ENCODE measurements around the gene EXT2.
A peak's percentile ranks its signal among the peaks of the same experiment; 100 is the strongest.

GRCh38 chr11:44133335-44133946 is 38.0 kb downstream of the EXT2 start:
- TF ChIP-seq CTCF (conservative IDR thresholded peaks at IDR 0.05; ENCODE audit: low read depth in 2 of 2) (peak; percentile 71 to 72), POLR2AphosphoS5 (IDR thresholded peaks at IDR 0.05; ENCODE audit: low read depth) (no peak), EZH2 (IDR thresholded peaks at IDR 0.05; ENCODE audit: low read depth, unreplicated experiment) (no peak), ZNF331 (CRISPR knock-in tag; IDR thresholded peaks at IDR 0.05; ENCODE audit: low read depth) (no peak)
